MM.1S (cell line): ENCODE data around the gene ZBTB32.

Source experiments
- EZH2 ChIP-seq: fragments of 300-600 bp; sonication (generic); optimal IDR thresholded peaks from 2 replicates; pipeline ENCODE3; 2017; ENCODE audit warnings: low read depth, mild to moderate bottlenecking, antibody characterized with exemption, low read length, mixed read lengths
- EZH2phosphoT487 ChIP-seq: fragments of 300-600 bp; sonication (generic); IDR thresholded peaks from 2 replicates; pipeline ENCODE4 v1.6.1; 2018; ENCODE audit warnings: antibody characterized with exemption, low read length
- TF ChIP-seq, protein P1 (sequence below): fragments of 300-600 bp; sonication (generic); IDR thresholded peaks from 2 replicates; pipeline ENCODE4 v1.5.1; 2016; ENCODE audit warnings: antibody characterized with exemption, low read length, mixed read lengths

- TF ChIP-seq, protein P1, sequence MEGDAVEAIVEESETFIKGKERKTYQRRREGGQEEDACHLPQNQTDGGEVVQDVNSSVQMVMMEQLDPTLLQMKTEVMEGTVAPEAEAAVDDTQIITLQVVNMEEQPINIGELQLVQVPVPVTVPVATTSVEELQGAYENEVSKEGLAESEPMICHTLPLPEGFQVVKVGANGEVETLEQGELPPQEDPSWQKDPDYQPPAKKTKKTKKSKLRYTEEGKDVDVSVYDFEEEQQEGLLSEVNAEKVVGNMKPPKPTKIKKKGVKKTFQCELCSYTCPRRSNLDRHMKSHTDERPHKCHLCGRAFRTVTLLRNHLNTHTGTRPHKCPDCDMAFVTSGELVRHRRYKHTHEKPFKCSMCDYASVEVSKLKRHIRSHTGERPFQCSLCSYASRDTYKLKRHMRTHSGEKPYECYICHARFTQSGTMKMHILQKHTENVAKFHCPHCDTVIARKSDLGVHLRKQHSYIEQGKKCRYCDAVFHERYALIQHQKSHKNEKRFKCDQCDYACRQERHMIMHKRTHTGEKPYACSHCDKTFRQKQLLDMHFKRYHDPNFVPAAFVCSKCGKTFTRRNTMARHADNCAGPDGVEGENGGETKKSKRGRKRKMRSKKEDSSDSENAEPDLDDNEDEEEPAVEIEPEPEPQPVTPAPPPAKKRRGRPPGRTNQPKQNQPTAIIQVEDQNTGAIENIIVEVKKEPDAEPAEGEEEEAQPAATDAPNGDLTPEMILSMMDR, result no peak
- no peak for TF ChIP-seq EZH2
- no peak for TF ChIP-seq EZH2phosphoT487
Measured at GRCh38 chr19:35689836-35690235, 14.5 kb upstream of the ZBTB32 start.
